H54 (cell line): ENCODE measurements around the gene PDZD2.
A peak's percentile ranks its signal among the peaks of the same experiment; 100 is the strongest.

Experiments used
- DNase-seq: peaks from one replicate; pipeline ENCODE4 v3.0.0; 2011; ENCODE audit warnings: low spot score, mixed read lengths; ENCODE audit not compliant: insufficient read length
- FAIRE-seq: peaks from 3 replicates; lab custom pipeline; 2011; peaks lifted over from hg19 to GRCh38; lab: Jason Lieb, UNC
- POLR2A ChIP-seq: IDR thresholded peaks from 2 replicates; pipeline ENCODE4 v1.6.1; 2011; ENCODE audit warnings: low read depth, mild to moderate bottlenecking, low read length

Gene PDZD2

GRCh38 chr5:32123889-32124676 is 485.2 kb downstream of the PDZD2 start:
- no peak for TF ChIP-seq POLR2A
- FAIRE-seq (no peak), DNase-seq (no peak)

DNA sequence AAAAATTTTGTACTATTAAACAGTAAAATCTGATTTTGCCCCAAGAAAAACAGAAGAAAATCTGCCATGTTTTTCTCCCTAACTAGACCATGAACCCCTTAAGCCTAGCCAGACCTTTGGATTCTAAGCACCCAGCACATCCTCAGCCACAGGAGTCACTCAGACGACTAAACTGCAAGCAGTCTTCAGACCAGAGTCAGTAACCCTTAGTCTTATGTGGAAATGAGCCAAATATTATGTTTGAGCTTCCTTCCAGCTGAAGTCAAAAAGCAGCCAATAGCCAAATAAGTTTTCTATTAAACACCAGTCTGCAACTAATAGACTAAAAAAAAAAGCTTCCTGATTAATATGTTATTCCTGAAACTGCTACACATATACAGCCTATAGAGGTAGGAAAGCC is 487.8 kb downstream of the PDZD2 start:
- FAIRE-seq (no peak), DNase-seq (no peak)
- no peak for TF ChIP-seq POLR2A

- no peak for TF ChIP-seq POLR2A
- DNase-seq (no peak), FAIRE-seq (no peak)
Observed at GRCh38 chr5:32127711-32128110, 488.8 kb downstream of the PDZD2 start.

GRCh38 chr5:32129074-32129598 is 490.2 kb downstream of the PDZD2 start:
- FAIRE-seq = no peak

GRCh38 chr5:32130865-32131264 is 491.9 kb downstream of the PDZD2 start:
- no peak for DNase-seq
- no peak for TF ChIP-seq POLR2A
- FAIRE-seq = no peak

More at GRCh38 chr5:32129074-32129598, 490.2 kb downstream of the PDZD2 start:
- DNase-seq = no peak
- TF ChIP-seq POLR2A = no peak

- no peak for TF ChIP-seq POLR2A
- FAIRE-seq = peak; percentile 36
- DNase-seq = no peak
Observed at GRCh38 chr5:32131604-32132003, 492.7 kb downstream of the PDZD2 start.

DNA sequence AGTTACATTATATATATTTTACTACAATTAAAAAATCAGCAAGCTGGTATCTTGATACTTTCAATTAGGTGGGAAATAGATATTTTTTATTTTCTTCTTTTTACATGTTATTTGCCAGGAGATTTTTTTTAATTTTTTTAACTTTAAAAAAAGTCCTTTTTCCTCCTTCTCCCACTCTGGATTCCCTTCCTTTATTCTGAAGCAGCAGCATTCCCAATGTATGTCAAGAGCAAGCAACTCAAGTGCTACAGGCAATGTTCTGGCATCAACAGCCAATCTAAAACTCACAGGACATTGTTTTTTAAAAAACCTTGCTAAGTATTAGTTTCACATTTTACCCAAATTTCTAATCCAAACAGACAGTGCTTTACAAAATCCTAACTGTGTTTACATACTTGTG is 493.8 kb downstream of the PDZD2 start:
- TF ChIP-seq POLR2A = no peak
- no peak for FAIRE-seq

DNA sequence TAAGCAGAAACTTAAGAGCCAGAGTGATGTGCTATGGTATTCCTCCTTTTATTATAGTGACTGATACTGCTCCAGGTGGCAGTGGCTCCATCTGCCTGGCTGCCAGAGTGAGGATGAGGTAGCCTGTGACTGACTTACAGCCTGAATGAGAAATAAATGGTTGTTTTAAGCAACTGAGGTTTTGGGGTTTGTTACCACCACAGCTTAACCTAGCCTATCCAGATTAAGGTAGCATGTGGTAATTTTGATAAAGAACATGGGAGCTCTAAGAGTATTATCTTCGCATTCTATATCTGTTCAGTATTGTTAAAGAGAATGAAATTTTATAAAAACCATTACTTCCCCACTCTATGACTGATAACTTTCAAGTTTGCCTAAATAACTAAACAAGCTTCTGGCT is 496.2 kb downstream of the PDZD2 start:
- no peak for DNase-seq
- FAIRE-seq = no peak
- TF ChIP-seq POLR2A = no peak

More for the DNA sequence above, 493.8 kb downstream of the PDZD2 start:
- no peak for DNase-seq

- no peak for TF ChIP-seq POLR2A
- DNase-seq = no peak
Observed at GRCh38 chr5:32136342-32136741, 497.4 kb downstream of the PDZD2 start.

GRCh38 chr5:32138839-32139493 is 500.0 kb downstream of the PDZD2 start:
- TF ChIP-seq POLR2A = no peak
- FAIRE-seq (peak; percentile 41), DNase-seq (no peak)

More at GRCh38 chr5:32136342-32136741, 497.4 kb downstream of the PDZD2 start:
- no peak for FAIRE-seq

DNA sequence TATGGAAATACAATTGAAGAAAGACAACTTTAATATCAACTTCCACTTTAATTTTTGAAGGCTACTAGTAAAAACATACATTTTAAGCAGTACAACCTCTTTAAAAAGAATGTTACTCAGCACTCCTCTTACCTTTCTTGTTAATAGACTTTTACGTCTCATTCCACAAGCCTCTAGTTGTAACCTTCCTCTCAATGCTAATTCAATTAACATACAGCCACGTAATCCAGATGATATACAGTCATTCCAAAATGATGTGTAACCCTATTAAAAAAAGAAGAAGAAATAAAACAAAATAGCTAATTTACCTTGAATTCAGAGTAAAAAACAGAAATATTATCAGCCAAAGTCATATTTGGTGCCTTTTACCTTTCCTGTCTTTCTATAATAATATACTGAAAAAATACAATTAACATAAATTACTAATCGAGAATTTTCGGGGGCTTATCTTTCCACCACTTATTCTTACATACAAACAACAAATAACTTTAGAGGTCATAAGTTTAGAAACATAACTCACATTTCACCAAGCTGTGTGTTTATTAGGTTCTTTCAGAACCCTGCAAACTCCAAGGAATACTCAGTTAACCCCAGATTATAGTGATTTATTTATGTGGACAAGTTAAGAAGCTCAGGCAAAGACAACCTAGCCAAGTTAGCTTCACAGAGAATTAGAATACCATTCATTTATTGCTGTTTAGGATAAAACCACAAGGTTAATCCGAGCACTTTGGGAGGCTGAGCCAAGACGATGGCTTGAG is 504.9 kb downstream of the PDZD2 start:
- no peak for TF ChIP-seq POLR2A
- no peak for DNase-seq
- peak; percentile 43 for FAIRE-seq

DNA sequence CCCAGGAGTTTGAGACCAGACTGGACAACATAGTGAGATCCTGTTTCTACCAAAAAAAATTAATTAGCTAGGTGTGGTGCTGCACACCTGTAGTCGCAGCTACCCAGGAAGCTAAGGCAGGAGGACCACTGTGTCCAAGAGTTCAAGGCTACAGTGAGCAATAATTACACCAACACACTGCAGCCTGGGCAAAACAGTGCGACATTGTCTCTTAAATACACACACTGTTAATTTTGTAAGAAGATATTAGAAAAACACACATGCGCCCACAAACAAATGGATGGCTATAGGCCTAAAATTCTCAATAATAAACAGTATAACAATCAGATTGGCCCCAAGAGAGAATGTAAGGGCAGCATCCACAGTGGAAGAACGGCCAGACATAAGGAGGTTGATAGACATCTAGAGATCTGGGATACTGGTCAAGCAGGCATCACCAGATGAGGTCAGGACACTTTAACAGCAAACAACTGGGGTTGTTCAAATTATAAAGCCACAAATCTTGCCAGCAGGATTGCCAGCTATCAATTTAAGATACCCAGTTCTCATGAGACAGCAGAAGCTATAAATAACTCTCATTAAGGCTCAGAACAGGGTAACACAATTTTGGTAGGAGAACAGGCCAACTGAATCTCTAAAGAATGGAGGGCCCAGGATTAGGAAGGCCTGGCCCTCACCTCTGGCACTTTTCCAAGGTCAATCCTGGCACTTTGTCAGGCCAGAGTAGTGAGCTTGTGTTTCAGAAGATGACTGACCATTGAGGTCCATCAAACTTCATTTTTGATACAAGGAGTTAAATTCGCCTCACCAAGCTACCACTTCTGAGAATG is 505.7 kb downstream of the PDZD2 start:
- FAIRE-seq (peak; percentile 62), DNase-seq (no peak)
- no peak for TF ChIP-seq POLR2A

GRCh38 chr5:32145378-32145777 is 506.4 kb downstream of the PDZD2 start:
- TF ChIP-seq POLR2A = no peak
- no peak for DNase-seq
- no peak for FAIRE-seq
